Progenitor cell of endocrine pancreas (in vitro differentiated cells): Measurements from ENCODE around the gene RAP1GAP. TPM values are rescaled to one million over a fixed set of nuclear protein-coding genes. Genes with fewer than 3 reads are reported as not detected.

ENCODE experiments used
- DNase-seq: peaks from one replicate; pipeline ENCODE4 v3.0.0; 2021; ENCODE audit warnings: low spot score; ENCODE audit not compliant: unreplicated experiment
- H3K27ac Mint-ChIP-seq: 2 replicates; pipeline ENCODE4 v1.8.0; 2021; ENCODE audit warnings: mild to moderate bottlenecking, moderate library complexity, mixed read lengths
- H3K27me3 Mint-ChIP-seq: 2 replicates; pipeline ENCODE4 v1.8.0; 2021; ENCODE audit warnings: mixed read lengths
- H3K36me3 Mint-ChIP-seq: 2 replicates; pipeline ENCODE4 v1.8.0; 2022; ENCODE audit warnings: mixed read lengths; ENCODE audit not compliant: insufficient read depth
- H3K4me1 Mint-ChIP-seq: 2 replicates; pipeline ENCODE4 v1.8.0; 2021; ENCODE audit warnings: low read depth, mixed read lengths
- H3K4me3 Mint-ChIP-seq: 2 replicates; pipeline ENCODE4 v1.8.0; 2021; ENCODE audit warnings: low read depth, mild to moderate bottlenecking, moderate library complexity, mixed read lengths
- H3K9me3 Mint-ChIP-seq: 2 replicates; pipeline ENCODE4 v1.8.0; 2021; ENCODE audit warnings: low read depth, mixed read lengths
- total RNA-seq: library from RNA; stranded (reverse); gene quantifications from 2 replicates; pipeline ENCODE4 v1.2.1, GENCODE V29; 2021
- TF ChIP-seq, protein P1 (sequence below): fragments of 200-600 bp; sonication (generic); IDR thresholded peaks from one replicate; pipeline ENCODE4 v1.5.0; 2021; ENCODE audit warnings: antibody characterized with exemption, mild to moderate bottlenecking; ENCODE audit not compliant: unreplicated experiment

Gene RAP1GAP
- total RNA-seq, 1 donor from 2014 or later, result 15.3 TPM

DNA sequence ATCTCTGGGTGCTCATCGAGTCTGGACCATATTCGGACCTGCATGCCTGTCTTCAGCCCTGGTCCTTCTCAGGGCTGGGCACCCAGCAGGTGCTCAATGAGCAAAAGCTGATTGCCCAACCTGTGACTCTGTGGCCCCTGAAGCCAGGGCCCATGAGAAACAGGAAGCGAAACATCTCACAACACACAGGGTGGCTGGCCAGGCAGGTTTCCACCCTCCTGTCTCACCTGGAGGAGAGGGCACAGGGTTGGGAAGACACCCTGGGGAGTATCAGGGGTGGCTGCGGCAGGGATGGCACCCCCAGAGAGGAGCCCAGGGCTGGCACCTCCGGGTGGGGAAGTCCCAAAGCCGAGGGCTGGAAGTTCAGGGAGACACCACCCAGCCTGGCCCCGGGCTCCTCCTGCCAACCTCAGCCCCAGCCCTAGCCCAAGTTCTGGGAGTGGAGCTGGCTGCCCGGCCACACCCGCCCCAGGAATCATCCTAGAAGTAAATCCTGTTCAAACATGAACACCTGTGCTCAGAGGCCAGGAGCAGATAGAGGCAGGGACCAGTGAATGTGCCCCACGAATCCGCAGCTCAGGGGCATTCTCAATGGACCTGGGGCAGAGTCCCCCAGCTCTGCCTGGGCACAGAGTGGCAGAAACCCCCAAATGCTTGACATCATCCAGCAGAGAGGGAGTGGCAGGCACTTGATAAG, 54.6 kb downstream of the RAP1GAP start:
- no peaks in the 10 kb centered on the region for H3K9me3 Mint-ChIP-seq
- TF ChIP-seq, protein P1, sequence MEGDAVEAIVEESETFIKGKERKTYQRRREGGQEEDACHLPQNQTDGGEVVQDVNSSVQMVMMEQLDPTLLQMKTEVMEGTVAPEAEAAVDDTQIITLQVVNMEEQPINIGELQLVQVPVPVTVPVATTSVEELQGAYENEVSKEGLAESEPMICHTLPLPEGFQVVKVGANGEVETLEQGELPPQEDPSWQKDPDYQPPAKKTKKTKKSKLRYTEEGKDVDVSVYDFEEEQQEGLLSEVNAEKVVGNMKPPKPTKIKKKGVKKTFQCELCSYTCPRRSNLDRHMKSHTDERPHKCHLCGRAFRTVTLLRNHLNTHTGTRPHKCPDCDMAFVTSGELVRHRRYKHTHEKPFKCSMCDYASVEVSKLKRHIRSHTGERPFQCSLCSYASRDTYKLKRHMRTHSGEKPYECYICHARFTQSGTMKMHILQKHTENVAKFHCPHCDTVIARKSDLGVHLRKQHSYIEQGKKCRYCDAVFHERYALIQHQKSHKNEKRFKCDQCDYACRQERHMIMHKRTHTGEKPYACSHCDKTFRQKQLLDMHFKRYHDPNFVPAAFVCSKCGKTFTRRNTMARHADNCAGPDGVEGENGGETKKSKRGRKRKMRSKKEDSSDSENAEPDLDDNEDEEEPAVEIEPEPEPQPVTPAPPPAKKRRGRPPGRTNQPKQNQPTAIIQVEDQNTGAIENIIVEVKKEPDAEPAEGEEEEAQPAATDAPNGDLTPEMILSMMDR, result no peak
- H3K27ac Mint-ChIP-seq, result no peak overlapping the region
- no peak for DNase-seq
- H3K4me3 Mint-ChIP-seq, result no peak overlapping the region
- H3K27me3 Mint-ChIP-seq, result peaks cover 6% of the 10 kb centered on the region
- H3K4me1 Mint-ChIP-seq, result peaks cover 2% of the 10 kb centered on the region
- peaks cover 5% of the 10 kb centered on the region for H3K36me3 Mint-ChIP-seq

DNA sequence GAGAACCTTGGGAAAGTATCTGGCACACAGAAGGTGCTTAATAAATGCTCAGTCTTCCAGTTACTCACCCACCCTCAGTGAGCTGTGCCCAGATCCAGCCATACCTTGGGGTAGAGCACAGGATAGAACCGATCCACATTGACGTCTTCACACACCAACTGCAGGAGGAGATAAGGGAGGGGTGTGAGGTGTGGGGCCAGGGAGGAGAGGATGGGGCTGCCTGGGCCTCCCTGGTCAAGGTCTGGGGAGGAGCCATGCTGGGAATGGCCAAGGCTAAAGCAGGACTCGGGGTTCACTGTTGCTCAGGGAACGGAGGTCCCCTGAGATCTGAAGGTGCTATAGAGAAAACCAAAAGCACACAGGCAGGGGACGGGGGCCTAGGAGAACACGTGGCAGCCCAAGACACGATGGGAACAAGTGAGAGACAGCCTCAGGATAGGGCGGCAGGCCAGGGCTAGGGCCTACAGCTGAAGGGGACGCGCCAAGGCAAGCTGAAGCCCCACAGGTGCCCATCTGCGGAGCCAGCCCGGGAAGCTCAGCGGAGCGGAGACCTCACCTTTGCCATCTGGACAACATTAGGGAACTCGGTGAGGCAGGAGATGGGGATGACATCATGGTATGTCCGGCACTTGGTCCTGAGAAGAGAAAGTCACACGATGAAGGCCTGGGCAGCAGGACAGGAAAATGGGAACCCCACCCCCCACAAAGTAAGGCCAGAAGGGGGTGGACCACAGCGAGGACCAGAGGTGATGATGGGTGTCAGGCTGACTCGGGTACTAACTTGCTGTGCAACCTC, 55.9 kb downstream of the RAP1GAP start:
- Mint-ChIP-seq H3K27ac (no peak overlapping the region), H3K9me3 (no peaks in the 10 kb centered on the region), H3K27me3 (peaks cover 4% of the 10 kb centered on the region), H3K4me3 (no peak overlapping the region), H3K36me3 (peaks cover 5% of the 10 kb centered on the region), H3K4me1 (peaks cover 7% of the 10 kb centered on the region)
- TF ChIP-seq, protein P1, result no peak
- DNase-seq, result no peak

DNA sequence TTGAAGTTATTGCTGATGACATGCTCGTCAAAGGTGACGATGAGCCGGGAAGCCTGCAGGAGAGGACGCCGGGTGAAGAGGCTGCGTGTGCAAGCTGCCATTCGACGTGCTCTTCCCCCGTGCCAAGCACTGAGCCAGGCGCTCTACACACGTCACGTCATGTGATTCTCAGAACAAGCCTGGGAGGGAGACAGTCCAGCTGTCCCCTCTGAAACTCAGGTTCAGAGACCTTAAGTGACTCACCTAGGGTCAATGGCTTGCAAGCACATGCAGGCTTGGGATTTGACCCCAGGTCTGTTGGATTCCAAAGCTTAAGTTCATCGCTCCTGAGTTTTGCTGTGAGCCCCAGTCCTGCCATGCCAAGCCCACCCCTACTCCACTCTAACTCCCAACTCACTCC, 57.1 kb downstream of the RAP1GAP start:
- no peak overlapping the region for H3K4me3 Mint-ChIP-seq
- TF ChIP-seq, protein P1, result no peak
- peaks cover 5% of the 10 kb centered on the region for H3K36me3 Mint-ChIP-seq
- no peaks in the 10 kb centered on the region for H3K9me3 Mint-ChIP-seq
- peaks cover 3% of the 10 kb centered on the region for H3K27me3 Mint-ChIP-seq
- H3K27ac Mint-ChIP-seq, result no peak overlapping the region
- H3K4me1 Mint-ChIP-seq, result peaks cover 13% of the 10 kb centered on the region
- no peak for DNase-seq

DNA sequence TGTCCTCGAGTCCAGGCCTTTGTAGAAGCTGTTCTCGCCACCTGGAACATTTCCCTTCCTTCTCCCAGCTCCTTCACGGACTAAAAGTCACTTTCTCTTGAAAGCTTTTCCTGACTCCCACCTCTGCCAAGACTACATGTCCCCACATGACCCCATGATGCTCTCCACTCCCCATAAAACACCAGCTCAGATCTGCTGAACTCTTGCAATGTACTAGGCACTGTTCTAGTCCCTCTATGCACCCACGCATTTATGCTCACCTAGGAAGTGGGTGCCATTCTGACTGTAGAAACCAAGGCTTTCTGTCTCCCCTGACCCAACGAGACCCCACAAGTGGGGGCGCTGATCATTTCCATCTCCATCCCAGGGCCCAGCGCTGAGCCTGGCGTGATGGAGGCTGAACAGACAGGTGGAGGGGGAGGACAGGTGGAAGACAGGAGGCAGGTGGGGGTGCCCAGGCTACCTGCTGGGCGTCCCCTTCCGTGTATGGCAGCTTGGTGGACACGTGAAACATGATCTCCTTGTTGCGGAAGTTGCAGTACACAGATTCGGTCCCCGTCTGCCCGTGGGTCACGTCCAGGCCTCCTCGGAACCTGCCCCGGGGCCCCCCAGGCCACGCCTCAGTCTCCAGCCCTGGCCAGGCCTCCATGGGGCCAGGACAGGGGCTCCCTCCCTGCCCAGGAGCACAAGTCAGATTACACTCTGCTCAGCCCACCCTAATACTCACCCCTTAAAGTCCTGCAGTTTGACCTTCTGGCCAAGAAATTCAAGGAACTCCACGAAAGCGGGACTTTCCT, 58.0 kb downstream of the RAP1GAP start:
- TF ChIP-seq, protein P1, result no peak
- peaks cover 13% of the 10 kb centered on the region for H3K4me1 Mint-ChIP-seq
- no peak overlapping the region for H3K27ac Mint-ChIP-seq
- no peaks in the 10 kb centered on the region for H3K9me3 Mint-ChIP-seq
- peaks cover 5% of the 10 kb centered on the region for H3K36me3 Mint-ChIP-seq
- no peak for DNase-seq
- peaks cover 3% of the 10 kb centered on the region for H3K27me3 Mint-ChIP-seq
- no peak overlapping the region for H3K4me3 Mint-ChIP-seq

DNA sequence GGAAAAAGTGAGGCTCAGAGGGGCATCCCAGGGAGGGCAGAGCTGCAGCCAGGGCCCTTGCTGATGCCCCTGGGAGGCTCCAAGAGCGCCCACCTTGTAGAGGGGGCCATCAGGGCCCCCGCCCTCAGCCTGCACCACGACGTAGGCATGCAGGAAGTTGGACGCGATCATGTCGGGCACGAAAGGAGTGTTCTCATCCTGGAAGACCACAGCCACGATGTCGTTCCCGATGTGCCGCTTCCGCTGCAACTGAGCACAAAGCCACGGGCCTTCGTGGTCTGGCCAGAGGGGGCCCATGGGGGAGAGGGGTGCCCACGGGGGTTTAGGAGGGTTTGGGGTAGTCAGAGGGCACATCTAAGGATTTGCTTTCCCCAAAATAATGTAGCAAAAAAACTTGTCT, 59.1 kb downstream of the RAP1GAP start:
- Mint-ChIP-seq H3K36me3 (peaks cover 5% of the 10 kb centered on the region), H3K9me3 (no peaks in the 10 kb centered on the region), H3K27me3 (no peaks in the 10 kb centered on the region), H3K4me3 (no peak overlapping the region), H3K4me1 (peaks cover 13% of the 10 kb centered on the region), H3K27ac (no peak overlapping the region)
- TF ChIP-seq, protein P1, result no peak
- no peak for DNase-seq
